HG02759 (cell line): ENCODE results near the gene BET1.

ENCODE experiments used
- ATAC-seq: cut with Tn5 transposase; IDR thresholded peaks from one replicate; pipeline ENCODE4 v1.9.1; 2021; ENCODE audit warnings: mild to moderate bottlenecking, moderate library complexity; ENCODE audit not compliant: unreplicated experiment

The BET1 gene

DNA sequence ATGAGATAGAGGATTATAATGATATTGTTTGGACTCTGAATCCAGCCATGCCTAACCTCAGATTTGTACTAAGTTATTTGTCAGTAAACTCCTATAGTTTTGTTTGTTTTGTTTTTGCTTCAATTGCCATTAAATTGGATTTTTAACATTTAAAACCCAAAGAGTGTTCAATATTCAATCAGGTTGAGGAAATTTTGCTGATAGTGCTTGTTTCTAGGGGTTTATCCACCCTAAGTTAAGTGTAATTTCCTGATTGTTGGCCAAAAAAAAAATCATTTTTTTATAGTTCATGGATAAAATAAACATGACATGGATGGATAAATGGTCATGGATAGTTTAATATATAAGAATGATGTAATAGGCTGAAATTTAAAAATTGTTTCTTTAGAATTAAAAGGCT lies 11.4 kb upstream of the BET1 start:
- no peak for ATAC-seq

- no peak for ATAC-seq
These were observed 8.6 kb upstream of the BET1 start for GRCh38 chr7:94012746-94013145.

- no peak for ATAC-seq
These were observed 7.7 kb upstream of the BET1 start for GRCh38 chr7:94011714-94012353.

- no peak for ATAC-seq
These were observed 4.4 kb upstream of the BET1 start for GRCh38 chr7:94008537-94008936.

DNA sequence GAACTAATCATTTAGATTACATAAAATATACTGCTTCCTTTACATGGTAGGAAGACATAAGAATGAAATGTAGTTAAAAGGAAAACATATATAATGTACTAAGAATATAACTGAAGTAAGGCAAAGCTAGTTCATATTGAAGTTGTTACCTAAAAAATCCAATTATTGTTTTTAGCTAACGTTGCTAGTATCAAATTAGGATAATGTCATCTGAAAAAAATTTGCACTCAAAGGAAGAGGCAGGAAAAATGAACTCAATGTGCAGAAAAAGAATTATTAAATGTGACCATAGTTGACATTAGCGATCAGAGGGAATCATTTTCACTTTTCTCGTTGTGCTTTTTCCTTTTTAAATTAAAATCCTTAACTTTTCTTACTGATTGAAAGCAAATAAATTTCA lies 1.6 kb upstream of the BET1 start:
- ATAC-seq: no peak

DNA sequence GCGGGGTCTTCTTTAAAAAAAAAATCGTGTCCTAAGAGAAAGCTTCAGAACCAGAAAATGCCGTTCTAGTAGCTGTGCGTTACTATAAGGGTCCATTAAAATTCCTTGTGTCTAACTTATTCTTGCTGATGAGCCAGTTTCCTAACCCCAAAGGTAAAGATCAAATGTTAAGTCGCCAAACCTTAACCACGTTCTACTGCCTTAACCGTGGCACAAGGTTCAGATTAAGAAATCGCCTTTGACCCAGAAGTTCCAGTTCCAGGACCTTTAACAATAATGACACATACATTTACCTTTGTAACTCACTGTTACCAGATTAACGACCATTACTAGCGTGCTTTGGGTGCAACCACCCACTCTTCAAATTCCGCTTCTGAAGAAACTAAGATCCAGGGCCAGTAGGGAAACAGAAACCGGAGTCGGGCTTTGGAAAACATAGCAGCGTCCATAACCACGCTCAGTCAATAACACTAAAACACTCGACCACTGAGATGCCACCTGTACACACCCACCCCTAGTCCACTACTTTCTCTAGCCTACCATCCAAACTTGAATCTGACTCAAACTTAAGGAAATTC lies 620 bp downstream of the BET1 start:
- ATAC-seq: peak; percentile 28

GRCh38 chr7:94001396-94001795 lies 2.8 kb downstream of the BET1 start:
- ATAC-seq: no peak

DNA sequence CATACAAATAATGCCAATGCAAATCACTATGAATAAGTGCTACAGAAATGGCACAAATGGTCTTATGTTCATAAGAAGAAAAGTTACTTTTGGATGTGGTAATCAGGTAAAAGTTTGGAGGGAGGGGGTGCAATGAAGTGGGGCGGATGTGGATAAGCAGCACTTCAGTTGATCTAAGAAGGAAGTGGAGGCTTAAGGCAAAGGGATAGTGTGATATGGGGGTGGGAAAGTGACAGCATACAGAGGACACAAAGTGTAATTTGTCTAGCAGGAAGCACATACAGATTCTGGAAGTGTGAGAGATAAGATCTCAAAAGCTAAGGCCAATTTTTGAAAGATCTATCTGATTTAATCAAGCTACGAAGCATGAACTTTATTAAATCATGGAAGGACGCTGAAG lies 6.3 kb downstream of the BET1 start:
- no peak for ATAC-seq

GRCh38 chr7:93992421-93993110 lies 11.6 kb downstream of the BET1 start:
- peak; percentile 67 for ATAC-seq

GRCh38 chr7:93987297-93987696 lies 16.9 kb downstream of the BET1 start:
- no peak for ATAC-seq

GRCh38 chr7:93985101-93985500 lies 19.1 kb downstream of the BET1 start:
- ATAC-seq: no peak

DNA sequence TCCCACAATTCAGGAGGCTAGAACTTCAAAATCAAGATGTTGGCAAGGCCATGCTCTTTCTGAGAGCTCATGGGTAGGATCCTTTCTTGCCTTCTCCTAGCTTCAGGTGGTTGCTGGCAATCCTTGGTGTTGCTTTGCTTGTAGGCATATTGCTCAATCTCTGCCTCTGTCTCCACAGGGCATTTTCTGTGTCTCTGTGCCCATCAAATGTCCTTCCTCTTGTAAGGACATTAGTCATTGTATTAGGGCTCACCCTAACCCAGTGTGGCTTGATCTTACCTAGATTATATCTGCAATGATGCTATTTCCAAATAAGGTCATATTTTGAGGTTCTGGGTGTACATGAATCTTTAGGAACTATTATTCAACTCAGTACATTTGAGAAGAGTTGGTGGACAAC lies 20.1 kb downstream of the BET1 start:
- ATAC-seq: no peak

- no peak for ATAC-seq
These were observed 22.7 kb downstream of the BET1 start for GRCh38 chr7:93981480-93981874.

- ATAC-seq: no peak
These were observed 23.2 kb downstream of the BET1 start for GRCh38 chr7:93980744-93981479.

DNA sequence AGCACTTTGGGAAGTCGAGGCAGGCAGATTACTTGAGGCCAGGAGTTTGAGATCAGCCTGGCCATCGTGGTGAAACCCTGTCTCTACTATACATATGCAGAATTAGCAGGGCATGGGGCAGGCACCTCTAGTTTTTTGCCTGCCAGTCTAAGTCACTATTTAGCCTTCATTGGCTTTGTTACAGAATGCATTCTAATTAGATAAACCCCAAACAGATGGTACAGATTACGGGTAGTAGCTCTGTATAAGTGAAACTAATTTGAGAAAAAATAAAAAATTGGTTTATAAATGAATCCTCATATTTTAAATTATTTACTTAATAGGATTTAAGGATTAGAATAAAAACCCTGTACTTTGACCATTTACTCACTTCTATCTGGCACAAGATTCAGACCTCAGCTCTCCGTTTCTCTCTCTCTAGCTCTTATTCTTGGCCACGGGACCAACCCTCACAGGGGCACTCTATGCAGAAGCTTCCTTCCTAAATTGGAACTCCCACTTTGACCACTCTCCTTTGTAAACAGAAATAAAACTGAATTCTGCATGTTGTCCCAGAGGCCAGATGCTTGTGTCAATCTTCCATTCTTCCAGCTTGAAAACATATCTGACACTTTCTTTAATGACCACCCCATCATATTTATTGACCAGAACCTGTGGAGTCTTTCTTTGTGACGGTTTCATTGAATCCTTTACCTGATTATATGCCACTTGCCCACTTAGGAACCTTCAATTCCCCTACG lies 26.8 kb downstream of the BET1 start:
- ATAC-seq: no peak

DNA sequence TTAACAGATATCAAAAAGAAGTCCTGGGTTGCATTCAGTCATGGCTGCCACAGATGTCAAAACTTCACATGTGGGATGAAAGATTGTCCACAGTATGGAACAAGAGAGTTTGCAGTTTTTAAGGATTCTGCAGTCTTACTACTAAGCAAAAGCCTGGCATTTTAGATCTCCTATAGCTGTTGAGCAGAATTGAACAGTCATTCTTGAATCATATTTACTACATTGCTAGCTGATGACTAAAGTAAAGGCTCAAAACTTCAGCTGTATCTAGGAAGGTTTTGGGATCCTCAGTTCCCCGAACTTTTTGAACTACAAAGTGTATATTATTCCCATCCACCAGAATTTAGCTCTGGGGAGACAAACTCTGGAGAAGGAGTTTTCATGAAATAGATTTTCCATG lies 31.0 kb downstream of the BET1 start:
- no peak for ATAC-seq

DNA sequence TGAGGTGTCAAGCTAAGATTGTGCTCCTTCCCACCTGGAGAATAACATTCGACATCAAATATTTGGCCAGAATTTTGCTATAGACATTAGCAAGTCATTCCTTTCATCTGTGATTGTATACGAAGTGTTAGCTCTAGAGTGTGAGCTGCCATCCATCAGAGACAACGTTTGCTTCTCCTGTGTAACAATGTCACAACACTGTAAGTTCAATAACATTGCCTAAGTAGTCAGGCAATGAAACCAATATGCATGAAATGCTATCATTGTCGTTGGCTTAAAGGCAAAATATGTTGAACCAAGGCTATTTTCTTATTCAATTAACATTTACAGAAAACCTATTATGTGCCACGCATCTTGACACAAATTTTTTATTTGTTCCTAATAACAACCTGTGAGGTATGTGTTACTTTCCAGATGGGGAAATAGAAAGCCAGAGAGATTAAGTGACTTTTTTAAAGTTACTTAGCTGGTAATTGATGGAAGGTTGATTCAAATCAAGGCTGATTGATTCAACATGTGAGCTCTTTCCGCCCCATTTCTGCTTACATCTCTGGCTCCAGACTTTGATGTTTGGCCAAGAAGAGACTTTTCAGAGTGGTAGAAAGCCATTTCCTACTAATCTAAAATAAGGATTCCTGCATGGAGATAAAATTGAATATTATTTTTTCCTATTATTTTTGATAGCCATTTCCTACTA lies 32.0 kb downstream of the BET1 start:
- no peak for ATAC-seq

- ATAC-seq: no peak
These were observed 35.1 kb downstream of the BET1 start for GRCh38 chr7:93968911-93969620.

- no peak for ATAC-seq
These were observed 39.3 kb downstream of the BET1 start for GRCh38 chr7:93964813-93965212.

DNA sequence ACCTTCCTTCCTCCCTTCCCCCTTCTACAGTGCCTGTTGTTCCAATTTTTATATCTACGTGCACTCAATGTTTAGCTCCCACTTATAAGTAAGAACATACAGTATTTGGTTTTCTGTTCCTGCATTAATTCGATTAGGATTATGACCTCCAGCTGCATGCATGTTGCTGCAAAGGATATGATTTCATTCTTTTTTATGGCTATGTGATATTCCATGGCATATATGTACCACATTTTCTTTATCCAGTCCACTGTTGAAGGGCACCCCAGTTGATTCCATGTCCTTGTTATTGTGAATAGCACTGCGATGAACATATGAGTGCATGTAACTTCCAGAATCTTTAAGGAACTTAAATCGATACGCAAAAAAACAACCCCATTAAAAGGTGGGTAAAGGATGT lies 39.9 kb downstream of the BET1 start:
- no peak for ATAC-seq
